IMR-90 (cell line): ENCODE results near the gene STAT5B. TPM values are rescaled to one million over a fixed set of nuclear protein-coding genes. Genes with fewer than 3 reads are reported as not detected.
A peak's percentile ranks its signal among the peaks of the same experiment; 100 is the strongest.
"Not testable (repeated sequence)": the region's sequence is repeated elsewhere in the genome, so short reads cannot be mapped to it uniquely, and the experiment has no call there.

Source experiments
- ATAC-seq: fragments of 200-7000 bp; cut with Tn5 transposase; 2 replicates; pipeline ENCODE4 v1.9.1; 2020; ENCODE audit warnings: low read depth, mild to moderate bottlenecking, moderate library complexity
- BruUV-seq: library from RNA; stranded (reverse); fragments of 400-500 nt; replicated peaks from 2 replicates; lab custom pipeline; 2021; lab: Mats Ljungman, UMichigan
- CTCF ChIA-PET: fragments of 300-600 bp; formaldehyde crosslinking; extraction: SDS; loops from one replicate; lab custom pipeline; 2021; ENCODE audit warnings: antibody characterized with exemption; lab: Yijun Ruan, JAX
- POLR2A ChIA-PET: fragments of 300-600 bp; sonication (Branson Sonifier 250); formaldehyde crosslinking; loops from one replicate; lab custom pipeline; 2022; ENCODE audit warnings: antibody characterized with exemption; ENCODE audit not compliant: unreplicated experiment; lab: Charles Lee
- DNase-seq: peaks from one replicate; pipeline ENCODE4 v3.0.0; 2013
- H2AFZ ChIP-seq: replicated peaks from 2 replicates; pipeline ENCODE3; 2013; ENCODE audit warnings: low read length, mild to moderate bottlenecking; ENCODE audit not compliant: poor library complexity
- H2AK5ac ChIP-seq: 2 replicates; pipeline ENCODE4 v1.6.1; 2013; ENCODE audit warnings: low read depth, low read length, inconsistent platforms
- H2AK9ac ChIP-seq: replicated peaks from 2 replicates; pipeline ENCODE3; 2013; ENCODE audit warnings: mild to moderate bottlenecking, low read depth, low read length, moderate library complexity; ENCODE audit not compliant: poor library complexity
- H2BK120ac ChIP-seq: 2 replicates; pipeline ENCODE4 v1.6.1; 2013; ENCODE audit warnings: low read depth, low read length, inconsistent platforms
- H2BK15ac ChIP-seq: 3 replicates; pipeline ENCODE4 v1.6.1; 2013; ENCODE audit warnings: low read depth, low read length, inconsistent platforms
- H2BK20ac ChIP-seq: 2 replicates; pipeline ENCODE4 v1.6.1; 2013; ENCODE audit warnings: low read depth, mild to moderate bottlenecking, inconsistent platforms, low read length, moderate library complexity
- H2BK5ac ChIP-seq: 2 replicates; pipeline ENCODE4 v1.6.1; 2013; ENCODE audit warnings: mild to moderate bottlenecking, low read depth, low read length, inconsistent platforms; ENCODE audit not compliant: poor library complexity, severe bottlenecking
- H3K14ac ChIP-seq: replicated peaks from 2 replicates; pipeline ENCODE4 v1.6.1; 2013; ENCODE audit warnings: low read depth, low read length, inconsistent platforms
- H3K18ac ChIP-seq: 2 replicates; pipeline ENCODE4 v1.6.1; 2013; ENCODE audit warnings: low read depth, low read length, control low read depth
- H3K23ac ChIP-seq: 2 replicates; pipeline ENCODE4 v1.6.1; 2013; ENCODE audit warnings: low read depth, low read length, inconsistent platforms
- H3K27ac ChIP-seq: 2 replicates; pipeline ENCODE4 v1.5.1; 2013; ENCODE audit warnings: mild to moderate bottlenecking, control low read depth, low read length; ENCODE audit not compliant: insufficient read depth
- H3K27me3 ChIP-seq: 2 replicates; pipeline ENCODE4 v1.6.1; 2013; ENCODE audit warnings: low read length; ENCODE audit not compliant: control insufficient read depth, insufficient read depth
- H3K36me3 ChIP-seq: 2 replicates; pipeline ENCODE4 v1.6.1; 2013; ENCODE audit warnings: low read length, mixed read lengths; ENCODE audit not compliant: control insufficient read depth, insufficient read depth
- H3K4ac ChIP-seq: 2 replicates; pipeline ENCODE4 v1.6.1; 2013; ENCODE audit warnings: low read depth, low read length, inconsistent platforms
- H3K4me1 ChIP-seq: 2 replicates; pipeline ENCODE4 v1.6.1; 2013; ENCODE audit warnings: low read length, mixed read lengths; ENCODE audit not compliant: control insufficient read depth, insufficient read depth
- H3K4me2 ChIP-seq: 2 replicates; pipeline ENCODE4 v1.6.1; 2013; ENCODE audit warnings: low read depth, mild to moderate bottlenecking, control low read depth, low read length, moderate library complexity
- H3K4me3 ChIP-seq: 2 replicates; pipeline ENCODE4 v1.5.1; 2013; ENCODE audit warnings: low read depth, mild to moderate bottlenecking, control low read depth, low read length, moderate library complexity; ENCODE audit not compliant: insufficient read depth
- H3K56ac ChIP-seq: 2 replicates; pipeline ENCODE4 v1.6.1; 2013; ENCODE audit warnings: low read length, inconsistent platforms; ENCODE audit not compliant: insufficient read depth; ENCODE audit errors: extremely low read depth
- H3K79me1 ChIP-seq, 2 experiments: 2 replicates each; pipeline ENCODE4 v1.6.1; 2013; ENCODE audit warnings: low read length in 2 of 2, inconsistent platforms in 1 of 2, low read depth in 1 of 2
- H3K9ac ChIP-seq: 2 replicates; pipeline ENCODE4 v1.6.1; 2013; ENCODE audit warnings: low read depth, low read length, control low read depth
- H3K9me1 ChIP-seq: 2 replicates; pipeline ENCODE4 v1.6.1; 2013; ENCODE audit warnings: low read length, inconsistent platforms; ENCODE audit not compliant: insufficient read depth
- H3K9me3 ChIP-seq: 2 replicates; pipeline ENCODE4 v1.6.1; 2013; ENCODE audit warnings: low read length; ENCODE audit not compliant: control insufficient read depth, insufficient read depth
- H4K20me1 ChIP-seq: 2 replicates; pipeline ENCODE4 v1.6.1; 2013; ENCODE audit warnings: low read length, inconsistent platforms; ENCODE audit not compliant: insufficient read depth
- H4K5ac ChIP-seq: 2 replicates; pipeline ENCODE4 v1.6.1; 2013; ENCODE audit warnings: mild to moderate bottlenecking, low read depth, low read length, control low read depth
- H4K8ac ChIP-seq, 2 experiments: 2 replicates each; pipeline ENCODE4 v1.6.1; 2013; ENCODE audit warnings: low read depth in 2 of 2, low read length in 2 of 2, control low read depth in 1 of 2, inconsistent platforms in 1 of 2
- H4K91ac ChIP-seq: 2 replicates; pipeline ENCODE4 v1.6.1; 2013; ENCODE audit warnings: low read depth, low read length, inconsistent platforms; ENCODE audit not compliant: insufficient read depth
- BHLHE40 ChIP-seq: fragments of 150-350 bp; IDR thresholded peaks from 2 replicates; pipeline ENCODE4 v1.6.1; 2016; ENCODE audit warnings: mild to moderate bottlenecking, low read depth, low read length
- CTCF ChIP-seq: conservative IDR thresholded peaks from 2 replicates; pipeline ENCODE4 v1.5.1; 2012; ENCODE audit warnings: mild to moderate bottlenecking, low read depth, low read length, improper control_type of control experiment
- FOS ChIP-seq: fragments of 150-350 bp; IDR thresholded peaks from 2 replicates; pipeline ENCODE4 v1.6.1; 2016; ENCODE audit warnings: low read depth, low read length
- MXI1 ChIP-seq: IDR thresholded peaks from 2 replicates; pipeline ENCODE4 v1.6.1; 2012; ENCODE audit warnings: low read depth, mild to moderate bottlenecking, low read length, moderate library complexity, borderline replicate concordance
- RAD21 ChIP-seq: IDR thresholded peaks from 2 replicates; pipeline ENCODE4 v1.6.1; 2012; ENCODE audit warnings: low read length, improper control_type of control experiment
- SMC3 ChIP-seq: fragments of 150-350 bp; IDR thresholded peaks from 2 replicates; pipeline ENCODE4 v1.6.1; 2016; ENCODE audit warnings: low read depth, mild to moderate bottlenecking, antibody characterized with exemption, low read length, moderate library complexity
- WGBS, 2 experiments: methylation state at CpG; one replicate each; pipeline versions ENCODE4 v1.1.5 to v1.1.7; 2013; ENCODE audit warnings: missing lambda C conversion rate in 2 of 2; ENCODE audit not compliant: insufficient read length in 1 of 2; ENCODE audit errors: extremely low coverage in 2 of 2; 5-methylcytosine and 5-hydroxymethylcytosine counted together
- dilution Hi-C: fragments of 300-500 bp; cut with HindIII; formaldehyde crosslinking; loops from one replicate; pipeline ENCODE4 v1.14.3; 2018; ENCODE audit warnings: low sequenced_read_pairs; ENCODE audit not compliant: unreplicated experiment
- in situ Hi-C: fragments of 300-500 bp; cut with MboI; formaldehyde crosslinking; loops from 3 replicates; pipeline ENCODE4 v1.14.3; 2019; ENCODE audit warnings: low sequenced_read_pairs, inconsistent platforms, mixed read lengths
- intact Hi-C: fragments of 100-400 bp; cut with micrococcal nuclease; formaldehyde crosslinking; loops from 2 replicates; pipeline ENCODE4 v1.10.0; 2022
- polyA plus RNA-seq, 3 experiments: library from polyadenylated mRNA; depleted of rRNA; stranded (reverse); fragments of >200 nt; gene quantifications; 2 replicates each; pipeline ENCODE4 v1.2.3, GENCODE V29; 2012; ENCODE audit warnings: low replicate concordance in 1 of 3
- total RNA-seq: library from RNA; depleted of rRNA; stranded (reverse); fragments of >200 nt; gene quantifications from 2 replicates; pipeline ENCODE4 v1.2.3, GENCODE V29; 2012

The STAT5B gene
- total and polyA plus RNA-seq, 2 of the 4 experiments (the other 2 are of a cell fraction), result 24.4 to 29.6 TPM

- dilution Hi-C loops, result no loop called here
- Histone ChIP-seq H3K4me1 (peaks cover 3% of the 10 kb centered on the region), H4K20me1 (peaks cover 27% of the 10 kb centered on the region), H3K56ac (no peak overlapping the region), H2AK5ac (peak overlapping the region; percentile 11; the same call in 1 of the 2 replicates), H3K4me3 (no peak overlapping the region), H2AFZ (no peak overlapping the region), H3K4me2 (peak overlapping the region; percentile 35; the same call in 1 of the 2 replicates), H2BK20ac (no peak overlapping the region), H2BK120ac (0 out of 2 replicates have a peak overlapping the region, but pooled peaks have one; percentile 3), H2BK15ac (0 out of 3 replicates have a peak overlapping the region, but pooled peaks have one; percentile 3), H3K9me1 (peaks cover 7% of the 10 kb centered on the region), H4K5ac (no peak overlapping the region), H3K14ac (no peak overlapping the region), H3K9me3 (peaks cover 2% of the 10 kb centered on the region; the same call in 1 of the 2 replicates), H3K27ac (no peak overlapping the region), H2BK5ac (peak overlapping the region; percentile 44), H3K79me1 (peaks cover 23 to 60% of the 10 kb centered on the region in 2 experiments), H3K18ac (peak overlapping the region; percentile 24; the same call in 1 of the 2 replicates), H3K36me3 (no peaks in the 10 kb centered on the region), H4K91ac (no peak overlapping the region), H4K8ac (peak overlapping the region in 1 of 2 experiments; percentile 27; a peak in 1 of 4 replicates), H3K9ac (no peak overlapping the region), H2AK9ac (no peak overlapping the region), H3K4ac (0 out of 2 replicates have a peak overlapping the region, but pooled peaks have one; percentile 54), H3K23ac (peak overlapping the region; percentile 30; the same call in 1 of the 2 replicates), H3K27me3 (no peaks in the 10 kb centered on the region)
- ATAC-seq, result peak; percentile 51; the same call in 1 of the 2 replicates
- ChIA-PET POLR2A (no interaction called here), CTCF (interaction anchor here (0.6 to 0.9 kb wide), 2 partner anchors 24 to 52 kb away, joined by 3 read pairs; partner anchors contain the start of gene GHDC)
- WGBS, 2 experiments, result no CpG with 5 or more reads among the region's 7 CpGs
- TF ChIP-seq MXI1 (no peak), FOS (peak; percentile 46; the same call in 1 of the 2 replicates), RAD21 (peak; percentile 40), BHLHE40 (no peak), SMC3 (0 out of 2 replicates have a peak, but pooled peaks have one; percentile 16), CTCF (peak; percentile 34; the same call in 1 of the 2 replicates)
- DNase-seq, result peak; percentile 65
- intact Hi-C loops, result no loop called here
- in situ Hi-C loops, result no loop called here
- no TSS peak for BruUV-seq
Measured at GRCh38 chr17:42246515-42246914, 29.7 kb downstream of the STAT5B start.

DNA sequence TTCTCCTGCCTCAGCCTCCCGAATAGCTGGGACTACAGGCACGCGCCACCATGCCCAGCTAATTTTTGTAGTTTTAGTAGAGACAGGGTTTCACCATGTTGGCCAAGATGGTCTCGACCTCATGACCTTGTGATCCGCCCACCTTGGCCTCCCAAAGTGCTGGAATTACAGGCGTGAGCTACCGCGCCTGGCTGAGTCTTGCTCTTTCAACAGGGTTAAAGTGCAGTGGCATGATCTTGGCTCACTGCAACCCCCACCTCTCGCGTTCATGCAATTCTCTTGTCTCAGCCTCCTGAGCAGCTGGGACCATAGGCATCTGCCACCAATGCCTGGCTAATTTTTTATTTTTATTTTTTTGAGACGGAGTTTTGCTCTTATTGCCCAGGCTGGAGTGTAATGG lies 31.0 kb downstream of the STAT5B start:
- H2BK120ac ChIP-seq, H2BK5ac ChIP-seq, CTCF ChIA-PET, H2BK15ac ChIP-seq, H3K4me3 ChIP-seq, in situ Hi-C loops, H4K91ac ChIP-seq, dilution Hi-C loops, H3K4me2 ChIP-seq, H3K27me3 ChIP-seq, H3K36me3 ChIP-seq, H3K9ac ChIP-seq, H2AK5ac ChIP-seq, H3K14ac ChIP-seq, H3K4me1 ChIP-seq, H3K56ac ChIP-seq, H2AFZ ChIP-seq, H3K9me1 ChIP-seq, BruUV-seq, H3K23ac ChIP-seq, H3K9me3 ChIP-seq, DNase-seq, POLR2A ChIA-PET, intact Hi-C loops, ATAC-seq, H2BK20ac ChIP-seq, H4K8ac ChIP-seq, H4K5ac ChIP-seq, H3K18ac ChIP-seq, H3K27ac ChIP-seq, H2AK9ac ChIP-seq, H3K4ac ChIP-seq: not testable (repeated sequence)
- WGBS, 2 experiments, result 100% methylated on average over 7 of the region's 11 CpGs; no CpG with 5 or more reads in 1 of the 2 experiments
- Histone ChIP-seq H4K20me1 (peaks cover 32% of the 10 kb centered on the region), H3K79me1 (peaks cover 30 to 64% of the 10 kb centered on the region in 2 experiments)
